NCI-H1694 (cell line): ENCODE data around the gene RHOT1.
"Not testable (repeated sequence)": the region's sequence is repeated elsewhere in the genome, so short reads cannot be mapped to it uniquely, and the experiment has no call there.

Experiments used
- DNase-seq: peaks from one replicate; lab custom pipeline; 2025; lab: John Stamatoyannopoulos, UW

Gene RHOT1

GRCh38 chr17:32227910-32228309, 85.6 kb downstream of the RHOT1 start:
- no peak for DNase-seq

GRCh38 chr17:32235588-32235987, 93.3 kb downstream of the RHOT1 start:
- DNase-seq: no peak

GRCh38 chr17:32239456-32239855, 97.2 kb downstream of the RHOT1 start:
- DNase-seq: no peak

- DNase-seq: no peak
Observed at GRCh38 chr17:32240750-32241149, 98.4 kb downstream of the RHOT1 start.

GRCh38 chr17:32241640-32242039, 99.3 kb downstream of the RHOT1 start:
- DNase-seq: no peak

- DNase-seq: no peak
Observed at GRCh38 chr17:32249475-32249874, 107.2 kb downstream of the RHOT1 start.

GRCh38 chr17:32253117-32253611, 110.9 kb downstream of the RHOT1 start:
- DNase-seq: peak; percentile 84

GRCh38 chr17:32256012-32256700, 113.9 kb downstream of the RHOT1 start:
- DNase-seq: no peak

- DNase-seq: no peak
Observed at GRCh38 chr17:32256701-32257019, 114.4 kb downstream of the RHOT1 start.

GRCh38 chr17:32258383-32259140, 116.3 kb downstream of the RHOT1 start:
- DNase-seq: peak; percentile 95

- no peak for DNase-seq
Observed at GRCh38 chr17:32259586-32259985, 117.3 kb downstream of the RHOT1 start.

GRCh38 chr17:32261417-32261736, 119.1 kb downstream of the RHOT1 start:
- no peak for DNase-seq

GRCh38 chr17:32261936-32262510, 119.7 kb downstream of the RHOT1 start:
- DNase-seq: no peak

GRCh38 chr17:32263515-32263914, 121.2 kb downstream of the RHOT1 start:
- DNase-seq: not testable (repeated sequence)

- no peak for DNase-seq
Observed at GRCh38 chr17:32264140-32264799, 122.0 kb downstream of the RHOT1 start.

GRCh38 chr17:32264823-32265191, 122.5 kb downstream of the RHOT1 start:
- DNase-seq: no peak

- peak; percentile 34 for DNase-seq
Observed at GRCh38 chr17:32265192-32265923, 123.1 kb downstream of the RHOT1 start, which contains the start of gene RHBDL3. Gene RHBDL3 (plus strand): TSS chr17:32265832. CDS start chr17:32266190, 358 bp downstream.

GRCh38 chr17:32266051-32266388, 123.7 kb downstream of the RHOT1 start:
- DNase-seq: no peak

- no peak for DNase-seq
Observed at GRCh38 chr17:32266389-32267301, 124.3 kb downstream of the RHOT1 start.

- DNase-seq: no peak
Observed at GRCh38 chr17:32267690-32268205, 125.4 kb downstream of the RHOT1 start.
